PFSK-1 (cell line): Measurements from ENCODE around the gene FAM170B.

Experiments used
- FOXP2 ChIP-seq: optimal IDR thresholded peaks from 2 replicates; pipeline ENCODE3; 2011; ENCODE audit warnings: borderline replicate concordance, control low read depth, inconsistent platforms; ENCODE audit not compliant: insufficient read depth; ENCODE audit errors: extremely low read length, extremely low read depth
- POLR2AphosphoS5 ChIP-seq: IDR thresholded peaks from 2 replicates; pipeline ENCODE4 v1.6.1; 2012; ENCODE audit warnings: low read depth, mild to moderate bottlenecking, control low read depth, low read length, moderate library complexity
- SIN3A ChIP-seq: IDR thresholded peaks from 2 replicates; pipeline ENCODE4 v1.6.1; 2012; ENCODE audit warnings: mild to moderate bottlenecking, low read length, moderate library complexity, borderline replicate concordance; ENCODE audit not compliant: insufficient read depth
- TAF1 ChIP-seq: IDR thresholded peaks from 2 replicates; pipeline ENCODE4 v1.6.1; 2012; ENCODE audit warnings: low read length, control low read depth, borderline replicate concordance; ENCODE audit not compliant: insufficient read depth

DNA sequence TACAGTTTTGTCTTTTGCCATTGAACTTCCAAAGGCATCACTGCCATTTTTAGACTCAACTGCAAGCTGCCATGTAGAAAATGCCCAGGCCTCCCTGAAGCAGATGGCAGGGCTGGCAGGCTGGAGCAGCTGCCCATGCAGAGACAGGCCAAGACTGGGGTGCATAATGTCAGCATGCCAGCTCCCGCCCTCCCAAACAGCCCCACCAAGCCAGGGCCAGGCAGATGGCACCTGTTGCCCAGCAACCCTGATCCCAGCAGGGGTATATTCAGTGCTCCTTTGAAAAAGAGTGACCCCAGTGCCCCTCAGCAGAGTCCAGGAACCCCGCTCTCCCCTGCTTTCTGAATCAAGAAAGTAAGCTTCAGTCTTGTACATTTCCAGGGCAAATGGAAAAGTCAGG, 51.1 kb downstream of the FAM170B start:
- TF ChIP-seq TAF1 (no peak), SIN3A (no peak), POLR2AphosphoS5 (no peak), FOXP2 (no peak)
